Measurements from ENCODE around the gene ITGB2.

DNA sequence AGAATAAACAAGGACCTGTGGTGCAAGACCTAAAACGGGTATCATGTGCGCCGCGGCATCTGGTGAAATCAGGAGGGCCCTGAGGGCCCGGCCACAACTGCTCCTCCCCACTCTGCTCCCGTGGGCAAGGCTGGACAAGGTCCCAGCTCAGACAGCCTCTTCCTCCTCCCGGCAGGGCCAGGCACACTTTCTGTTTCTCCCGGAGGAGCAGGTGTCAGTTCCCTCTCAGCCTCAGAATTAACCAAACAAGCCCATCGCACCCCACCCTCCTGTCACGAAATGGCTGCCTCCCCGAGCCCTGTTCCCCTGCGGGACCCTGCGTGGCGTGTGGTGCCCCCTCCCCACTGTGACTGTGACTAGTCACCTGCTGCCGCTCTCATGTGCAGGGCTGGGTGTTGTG lies 62.4 kb downstream of the ITGB2 start:
- TF ChIP-seq, protein P1, sequence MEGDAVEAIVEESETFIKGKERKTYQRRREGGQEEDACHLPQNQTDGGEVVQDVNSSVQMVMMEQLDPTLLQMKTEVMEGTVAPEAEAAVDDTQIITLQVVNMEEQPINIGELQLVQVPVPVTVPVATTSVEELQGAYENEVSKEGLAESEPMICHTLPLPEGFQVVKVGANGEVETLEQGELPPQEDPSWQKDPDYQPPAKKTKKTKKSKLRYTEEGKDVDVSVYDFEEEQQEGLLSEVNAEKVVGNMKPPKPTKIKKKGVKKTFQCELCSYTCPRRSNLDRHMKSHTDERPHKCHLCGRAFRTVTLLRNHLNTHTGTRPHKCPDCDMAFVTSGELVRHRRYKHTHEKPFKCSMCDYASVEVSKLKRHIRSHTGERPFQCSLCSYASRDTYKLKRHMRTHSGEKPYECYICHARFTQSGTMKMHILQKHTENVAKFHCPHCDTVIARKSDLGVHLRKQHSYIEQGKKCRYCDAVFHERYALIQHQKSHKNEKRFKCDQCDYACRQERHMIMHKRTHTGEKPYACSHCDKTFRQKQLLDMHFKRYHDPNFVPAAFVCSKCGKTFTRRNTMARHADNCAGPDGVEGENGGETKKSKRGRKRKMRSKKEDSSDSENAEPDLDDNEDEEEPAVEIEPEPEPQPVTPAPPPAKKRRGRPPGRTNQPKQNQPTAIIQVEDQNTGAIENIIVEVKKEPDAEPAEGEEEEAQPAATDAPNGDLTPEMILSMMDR (IDR thresholded peaks at IDR 0.05): no peak
- no peak for TF ChIP-seq POLR2A (IDR thresholded peaks at IDR 0.05)
